Measurements from ENCODE around the gene TYRO3.

TYRO3 gene

GRCh38 chr15:41610048-41610447 lies 51.0 kb downstream of the TYRO3 start:
- TF ChIP-seq CTCF (IDR thresholded peaks at IDR 0.05; ENCODE audit: control insufficient read depth, insufficient read depth, low read depth, low read length, missing control alignments): no peak
- H3K4me3 ChIP-seq (ENCODE audit: control insufficient read depth, low read depth, low read length): no peak overlapping the region
- DNase-seq (ENCODE audit: low read depth): no peak

- TF ChIP-seq CTCF (IDR thresholded peaks at IDR 0.05; ENCODE audit: control insufficient read depth, insufficient read depth, low read depth, low read length, missing control alignments): no peak
- DNase-seq (ENCODE audit: low read depth): no peak
- H3K4me3 ChIP-seq (ENCODE audit: control insufficient read depth, low read depth, low read length): peak overlapping the region; percentile 43
Measured at GRCh38 chr15:41620536-41621199, 61.7 kb downstream of the TYRO3 start.

GRCh38 chr15:41621200-41622193 lies 62.5 kb downstream of the TYRO3 start:
- H3K4me3 ChIP-seq (ENCODE audit: control insufficient read depth, low read depth, low read length): peak overlapping the region; percentile 43
- no peak for TF ChIP-seq CTCF (IDR thresholded peaks at IDR 0.05; ENCODE audit: control insufficient read depth, insufficient read depth, low read depth, low read length, missing control alignments)
- DNase-seq (ENCODE audit: low read depth): no peak

GRCh38 chr15:41622901-41623300 lies 63.9 kb downstream of the TYRO3 start:
- DNase-seq (ENCODE audit: low read depth): no peak
- TF ChIP-seq CTCF (IDR thresholded peaks at IDR 0.05; ENCODE audit: control insufficient read depth, insufficient read depth, low read depth, low read length, missing control alignments): no peak
- H3K4me3 ChIP-seq (ENCODE audit: control insufficient read depth, low read depth, low read length): no peak overlapping the region

GRCh38 chr15:41627203-41627602 lies 68.2 kb downstream of the TYRO3 start:
- TF ChIP-seq CTCF (IDR thresholded peaks at IDR 0.05; ENCODE audit: control insufficient read depth, insufficient read depth, low read depth, low read length, missing control alignments): no peak
- no peak overlapping the region for H3K4me3 ChIP-seq (ENCODE audit: control insufficient read depth, low read depth, low read length)
- no peak for DNase-seq (ENCODE audit: low read depth)

GRCh38 chr15:41629463-41629862 lies 70.5 kb downstream of the TYRO3 start:
- no peak for DNase-seq (ENCODE audit: low read depth)
- no peak overlapping the region for H3K4me3 ChIP-seq (ENCODE audit: control insufficient read depth, low read depth, low read length)
- no peak for TF ChIP-seq CTCF (IDR thresholded peaks at IDR 0.05; ENCODE audit: control insufficient read depth, insufficient read depth, low read depth, low read length, missing control alignments)

Data from AG09309 (cell line).